GM18867 (cell line): ENCODE measurements around the gene PLEKHH1.

ENCODE experiments used
- ATAC-seq: cut with Tn5 transposase; IDR thresholded peaks from one replicate; pipeline ENCODE4 v1.9.1; 2021; ENCODE audit warnings: mild to moderate bottlenecking, moderate library complexity; ENCODE audit not compliant: unreplicated experiment

PLEKHH1 gene

DNA sequence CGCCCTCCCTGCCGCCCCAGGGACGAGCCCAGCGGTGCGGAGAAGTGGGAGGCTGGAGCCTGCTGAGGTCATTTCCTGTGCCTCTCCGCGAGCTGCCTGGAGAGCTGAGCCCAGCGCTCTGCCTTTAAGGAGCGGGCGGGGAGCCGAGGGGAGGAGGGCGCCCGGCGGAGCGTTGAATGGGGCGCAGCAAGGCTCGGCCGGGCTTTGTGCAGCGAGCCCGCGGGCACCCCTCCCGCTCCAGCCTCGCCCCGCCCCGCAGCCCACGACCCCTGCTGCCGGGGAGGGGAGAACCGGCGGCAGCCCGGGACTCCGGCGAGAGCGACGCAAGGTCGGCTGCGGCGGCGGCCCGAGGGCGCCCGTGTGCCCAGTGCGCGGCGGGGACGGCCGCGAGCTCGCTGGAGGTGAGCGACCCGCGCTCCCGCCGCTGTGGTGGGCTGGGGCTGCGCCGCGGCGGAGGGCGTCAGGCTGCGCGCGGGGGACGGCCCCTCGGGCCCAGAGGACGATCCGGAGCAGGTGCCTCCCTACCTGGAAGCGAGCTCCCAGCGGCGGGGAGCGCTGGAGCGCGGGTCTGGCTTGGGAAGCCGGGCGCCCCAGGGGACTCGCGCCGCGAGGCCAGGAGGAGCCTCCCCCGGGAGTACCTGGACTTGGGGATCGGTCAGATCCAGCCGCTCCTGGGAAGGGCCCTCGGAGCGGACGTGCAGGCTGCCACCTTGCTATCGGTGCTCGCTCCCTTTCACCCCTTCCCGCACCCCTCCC, at the start of gene PLEKHH1:
TSS of gene PLEKHH1 (plus strand) at position 293 of the 756 bp plus-strand sequence. CDS start 8,578 bp downstream, outside the sequence.
- ATAC-seq, result no peak

DNA sequence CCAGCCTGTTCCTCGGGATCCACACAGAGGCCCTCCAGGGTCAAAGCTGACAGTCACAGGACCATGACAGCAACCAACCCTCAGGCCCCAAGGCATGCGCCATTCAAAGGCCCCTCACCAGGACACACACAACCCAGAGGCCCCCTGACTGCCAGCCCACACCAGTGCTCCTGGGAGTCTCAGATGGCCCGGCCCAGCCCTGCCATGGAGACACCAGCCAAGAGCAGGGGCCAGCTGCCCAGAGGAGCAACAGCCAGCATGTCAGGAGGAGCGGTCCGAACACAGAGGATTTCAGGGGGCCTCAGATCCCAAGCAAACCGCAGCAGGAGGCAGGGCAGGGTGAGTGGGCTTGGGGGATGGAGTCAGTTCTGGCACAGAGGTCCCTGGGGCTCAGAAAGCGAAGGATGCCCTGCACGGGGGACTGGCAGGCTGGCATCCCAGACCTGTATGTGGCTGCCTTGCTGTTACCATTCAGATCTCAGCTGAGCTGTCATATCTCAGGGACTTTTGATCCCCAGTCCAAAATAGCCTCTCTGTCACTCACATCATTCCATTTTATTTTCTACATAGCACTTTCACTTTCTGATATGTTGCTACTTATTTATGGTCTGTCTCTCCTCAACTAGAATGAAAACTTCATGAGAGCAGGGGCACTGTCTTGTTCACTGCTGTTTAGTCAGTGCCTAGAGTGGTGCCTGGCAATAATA, 49.4 kb upstream of the PLEKHH1 start:
- ATAC-seq, result no peak

DNA sequence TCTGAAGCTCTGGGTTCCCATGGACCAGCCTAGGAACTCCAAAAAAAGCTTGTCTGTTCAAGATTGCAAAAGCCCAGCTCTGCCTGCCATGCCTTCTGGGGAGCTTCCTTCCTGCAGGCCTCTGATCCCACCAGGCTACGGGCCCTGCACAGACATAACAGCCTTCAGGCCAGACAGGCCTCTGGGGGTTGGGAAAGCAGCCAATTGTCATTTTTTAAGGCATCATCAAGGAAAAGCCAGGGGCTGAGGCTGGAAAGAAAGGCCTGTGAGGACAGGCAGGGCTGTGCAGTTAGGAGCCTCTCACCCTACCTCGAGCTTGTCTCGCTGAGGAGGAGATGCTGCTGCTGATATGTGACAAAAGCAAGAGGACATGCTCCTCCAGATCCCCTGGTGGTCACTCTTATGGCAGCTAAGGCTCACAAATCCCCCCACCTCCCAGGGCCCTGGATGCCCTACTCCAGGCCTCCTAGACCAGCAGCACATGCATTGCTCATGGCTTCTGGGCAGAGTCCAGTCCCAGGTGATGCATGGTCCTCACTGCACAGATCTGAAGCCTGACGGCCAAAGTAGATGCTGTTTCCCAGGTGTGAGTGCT, 47.5 kb upstream of the PLEKHH1 start:
- ATAC-seq, result no peak

DNA sequence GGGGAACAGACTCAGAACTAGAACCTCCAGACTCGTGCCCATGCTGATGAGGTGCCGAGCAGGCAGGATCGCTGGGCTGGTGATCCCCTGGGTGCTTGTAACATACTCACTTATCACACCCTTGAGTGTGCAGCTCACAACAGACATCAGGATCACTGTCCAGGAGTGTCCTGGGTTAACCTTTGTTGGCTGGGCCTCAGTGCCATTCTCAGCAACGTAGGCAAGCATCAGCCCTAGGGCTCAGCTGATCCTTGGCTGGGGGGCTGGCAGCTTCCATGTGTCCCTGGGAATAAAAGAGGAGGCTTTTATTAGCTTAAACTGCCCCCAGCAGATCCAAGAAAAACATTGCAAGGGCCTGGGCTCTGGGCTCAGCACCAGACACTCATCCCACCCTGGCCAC, 46.2 kb upstream of the PLEKHH1 start:
- ATAC-seq, result no peak

DNA sequence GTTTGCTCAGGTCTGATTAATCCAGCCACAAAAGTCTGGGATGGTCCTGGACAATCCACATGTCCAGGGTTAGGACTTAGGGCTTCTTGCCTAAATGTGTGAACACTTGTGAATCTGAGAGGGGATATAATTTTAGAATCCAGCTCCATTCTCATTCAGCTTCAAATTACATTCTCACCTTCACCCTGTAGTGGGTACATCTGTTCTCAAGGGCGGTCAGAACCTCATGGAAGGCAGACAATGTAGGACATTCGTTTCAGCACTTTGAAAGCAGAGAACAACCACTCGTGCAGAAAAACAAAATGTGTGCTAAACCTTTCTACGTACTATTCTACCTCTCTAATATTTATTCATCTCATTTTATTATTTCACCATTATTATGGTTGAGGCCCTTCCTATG, 45.8 kb upstream of the PLEKHH1 start:
- no peak for ATAC-seq

DNA sequence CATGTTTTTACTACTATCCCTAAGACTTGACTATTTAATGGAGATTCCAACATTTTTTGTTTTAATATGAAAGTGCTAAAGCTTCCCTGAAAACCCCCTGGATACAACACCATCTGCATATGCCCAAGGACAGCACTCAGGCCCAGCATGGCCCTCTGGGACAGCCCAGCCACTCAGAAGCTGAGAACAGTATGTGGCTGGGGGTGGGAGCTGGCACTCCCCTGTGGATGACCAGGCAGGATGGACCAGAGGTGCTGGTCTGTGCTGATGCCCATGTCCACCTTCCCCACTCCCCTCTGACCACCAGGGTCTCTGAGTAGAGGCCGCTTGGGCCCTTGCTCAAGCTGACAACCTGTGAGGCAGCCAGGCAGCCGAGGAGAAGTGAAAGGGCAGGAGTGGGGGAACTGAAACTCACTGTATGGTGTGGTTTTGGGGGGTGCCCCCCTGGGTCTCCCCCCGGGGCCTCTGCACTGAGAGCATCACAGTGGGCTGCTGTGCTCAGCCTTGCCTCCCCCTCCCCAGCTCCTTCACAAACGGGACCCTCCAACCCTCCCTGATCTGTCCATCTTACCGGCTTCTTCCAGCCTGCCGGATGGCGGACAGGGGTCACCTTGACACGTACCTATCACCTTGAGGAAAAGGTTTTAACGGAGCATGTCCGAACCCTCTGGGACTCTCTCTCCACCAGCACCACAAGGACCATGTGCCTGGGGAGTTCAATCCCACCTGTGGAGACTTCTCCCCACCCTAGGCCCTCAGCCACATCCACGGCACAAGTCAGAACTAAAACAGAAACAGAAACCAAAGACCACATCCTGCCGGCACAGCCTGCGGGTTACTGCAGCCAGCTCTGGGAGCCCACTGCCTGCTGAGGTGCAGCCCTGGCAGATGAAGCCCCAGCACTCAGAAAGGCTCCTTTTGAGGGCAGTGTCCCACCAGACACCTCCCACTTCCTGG, 44.9 kb upstream of the PLEKHH1 start, which contains the start of gene TMEM229B:
TSS of gene TMEM229B (minus strand) at position 785 of the 957 bp plus-strand sequence. CDS start 14,798 bp downstream, outside the sequence.
- ATAC-seq, result peak; percentile 93

DNA sequence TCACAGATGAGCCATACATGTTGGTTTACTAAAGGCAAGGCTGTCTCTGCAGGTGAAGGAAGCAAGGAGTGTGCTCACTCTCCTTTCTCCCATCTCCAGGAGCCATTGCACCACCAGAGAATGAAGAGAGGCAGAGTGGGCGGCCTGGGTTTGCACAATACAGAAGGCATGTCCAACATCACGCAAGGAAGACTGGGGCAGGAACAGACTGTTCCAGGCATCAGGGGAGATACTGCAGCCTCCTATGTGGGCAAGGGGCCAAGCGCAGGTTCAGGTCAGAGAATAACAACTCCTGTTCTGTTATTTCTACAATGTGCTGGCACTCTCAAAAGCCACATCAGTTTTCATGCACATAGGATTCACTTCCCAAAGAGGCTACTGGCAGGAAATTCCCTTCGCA, 42.9 kb upstream of the PLEKHH1 start:
- ATAC-seq, result no peak

DNA sequence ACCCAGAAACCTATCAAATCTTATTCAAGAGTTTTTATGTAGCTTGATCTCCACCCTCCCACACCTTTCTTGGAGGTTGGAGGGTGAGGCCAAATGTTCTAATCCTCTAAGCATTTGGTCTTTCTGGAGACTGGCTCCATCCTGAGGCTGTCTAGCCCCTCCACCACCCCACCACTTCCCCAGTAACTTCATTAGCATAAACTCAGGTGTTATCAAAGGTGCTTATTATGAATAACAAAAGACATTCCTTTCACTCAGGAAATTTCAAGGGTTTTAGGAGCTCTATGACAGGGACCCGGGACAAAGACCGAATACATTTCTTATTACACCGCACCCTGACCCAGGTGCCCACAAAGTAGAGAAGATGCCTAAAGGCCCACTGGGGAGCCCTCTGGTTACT, 41.8 kb upstream of the PLEKHH1 start:
- no peak for ATAC-seq

DNA sequence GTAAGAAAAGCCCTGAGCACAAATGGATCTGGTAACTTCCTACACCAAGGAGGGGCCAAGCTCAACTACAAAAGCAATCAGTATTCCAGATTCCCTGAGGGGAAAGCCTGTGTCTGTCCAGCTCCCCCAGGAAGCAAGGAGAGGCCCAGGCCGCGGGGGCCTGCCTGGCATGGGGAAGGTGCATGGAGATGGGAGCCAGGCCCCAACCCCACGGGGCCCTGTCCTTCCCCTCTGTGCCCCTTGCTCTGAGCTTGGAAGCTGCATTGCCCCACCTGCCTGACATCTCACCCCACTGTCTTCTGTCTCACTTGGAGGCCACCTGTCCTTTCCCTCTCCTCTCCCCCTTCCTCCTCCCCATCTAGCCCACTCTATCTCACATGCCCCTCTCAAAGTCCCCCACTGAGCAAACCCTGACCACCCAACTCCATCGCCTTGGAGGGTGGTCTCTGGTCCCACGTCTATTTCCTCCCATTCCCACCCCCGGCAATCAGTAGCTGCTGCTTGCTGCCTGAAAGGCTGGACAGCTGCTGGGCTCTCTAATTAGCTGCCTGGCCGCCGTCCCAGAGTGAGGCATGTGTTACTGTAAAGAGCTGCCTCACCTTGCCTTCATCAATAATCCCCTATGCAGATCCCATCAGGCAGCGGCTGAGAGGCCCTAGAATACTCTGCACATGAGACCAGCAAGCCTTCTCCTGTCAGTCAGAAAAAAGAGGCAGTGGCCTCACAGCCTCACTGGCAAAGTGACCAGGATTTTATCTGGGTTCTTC, 41.2 kb upstream of the PLEKHH1 start:
- ATAC-seq, result no peak

DNA sequence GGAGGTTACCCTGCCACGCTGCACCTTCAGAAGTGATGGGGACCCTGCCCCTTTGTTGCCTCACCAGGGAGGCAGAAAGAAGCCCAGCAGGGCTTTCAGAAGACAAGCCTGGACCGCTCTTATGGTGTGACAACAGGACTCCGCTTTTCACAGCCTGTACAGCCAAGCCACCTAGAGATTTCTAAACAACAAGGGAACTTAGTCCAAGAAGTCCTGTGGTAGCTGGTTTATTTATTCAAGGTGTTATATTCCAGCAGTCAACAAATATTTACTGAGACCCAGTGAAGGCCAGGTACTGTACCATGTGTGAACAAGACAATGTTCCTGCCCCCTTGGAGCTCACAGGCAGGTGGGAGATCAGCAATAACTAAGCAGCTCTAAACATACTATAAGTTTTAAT, 40.6 kb upstream of the PLEKHH1 start:
- no peak for ATAC-seq

DNA sequence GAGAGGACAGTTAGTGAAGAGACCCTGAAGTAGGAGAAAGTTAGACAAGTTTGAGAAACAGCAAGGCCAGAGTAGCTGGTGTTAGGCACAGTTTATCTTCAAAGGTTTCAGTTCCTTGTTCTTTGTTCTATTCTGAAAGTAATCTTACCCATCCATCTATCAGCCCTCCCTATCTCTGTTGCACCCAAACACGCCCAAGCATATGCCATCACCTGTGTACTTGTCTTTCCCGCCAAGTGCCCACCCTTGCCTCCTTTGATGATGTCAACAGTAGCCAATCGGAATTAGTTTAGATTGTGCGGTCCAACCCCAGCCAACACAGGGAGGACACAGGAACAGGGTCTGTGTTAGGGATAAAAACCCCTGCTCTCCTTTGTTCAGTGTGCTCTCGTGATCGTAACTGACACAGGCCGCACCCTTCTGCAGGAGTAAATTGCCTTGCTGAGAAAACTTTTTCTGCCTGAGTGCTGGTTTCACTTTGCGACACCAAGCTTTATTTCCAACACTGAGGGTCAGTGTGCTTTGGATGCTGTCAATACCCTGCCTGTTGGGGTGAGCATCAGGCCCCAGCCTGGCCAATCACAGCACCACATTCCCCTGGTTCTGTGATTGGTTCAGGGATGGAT, 39.9 kb upstream of the PLEKHH1 start:
- ATAC-seq, result peak; percentile 49

DNA sequence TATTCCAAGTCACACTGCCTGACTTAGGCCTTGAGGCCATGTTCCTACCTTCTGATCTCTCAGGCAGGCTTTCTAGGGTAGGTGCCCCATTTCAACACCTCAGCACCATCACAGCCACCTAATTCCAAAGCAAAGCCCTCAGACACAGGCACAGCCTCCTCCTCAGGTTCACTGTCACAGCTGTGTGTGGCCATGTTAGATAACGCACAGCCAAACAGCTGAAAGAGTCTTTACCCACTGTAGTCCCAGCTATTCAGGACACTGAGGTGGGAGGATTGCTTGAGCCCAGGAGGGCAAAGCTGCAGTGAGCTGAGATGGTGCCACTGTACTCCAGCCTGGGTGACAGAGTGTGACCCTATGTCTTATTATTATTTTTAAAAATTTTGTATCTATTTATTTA, 37.3 kb upstream of the PLEKHH1 start:
- ATAC-seq, result no peak

DNA sequence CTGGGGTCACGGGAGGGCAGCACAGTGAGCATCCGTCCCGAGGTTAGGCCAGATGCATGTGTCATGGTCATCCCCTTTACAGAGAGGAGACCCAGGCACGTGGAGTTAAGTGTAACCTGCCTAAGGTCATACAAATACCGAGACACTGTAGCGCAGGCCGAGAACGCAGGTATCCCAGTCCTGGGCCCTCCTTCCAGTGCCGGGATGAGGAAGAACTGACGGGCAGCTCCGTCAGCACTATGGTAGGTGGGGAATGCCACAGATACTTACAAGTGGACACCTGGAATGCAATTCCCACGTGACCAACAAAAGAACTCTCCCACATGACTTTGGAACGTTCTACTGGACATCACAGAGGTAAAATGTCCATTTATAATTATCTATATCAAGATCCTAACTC, 35.9 kb upstream of the PLEKHH1 start:
- no peak for ATAC-seq

DNA sequence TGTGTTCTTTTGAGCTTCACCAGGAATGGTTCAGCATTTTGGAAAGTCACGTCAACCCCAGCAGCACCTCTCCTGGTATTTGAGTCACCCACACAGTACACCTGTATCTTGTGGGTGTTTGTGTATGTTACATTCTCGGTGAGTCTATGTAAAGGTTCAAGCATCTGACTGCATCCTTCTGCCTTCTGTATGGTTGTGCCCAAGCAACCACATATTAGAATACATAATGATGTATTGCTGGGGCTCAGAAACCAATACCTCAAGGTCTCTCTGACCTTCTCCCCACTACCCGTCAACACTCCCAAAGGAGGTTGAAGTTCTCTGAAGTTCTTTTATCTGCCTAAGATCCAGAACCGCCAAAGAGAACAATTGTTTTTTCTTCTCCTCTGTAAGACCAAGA, 35.4 kb upstream of the PLEKHH1 start:
- no peak for ATAC-seq

DNA sequence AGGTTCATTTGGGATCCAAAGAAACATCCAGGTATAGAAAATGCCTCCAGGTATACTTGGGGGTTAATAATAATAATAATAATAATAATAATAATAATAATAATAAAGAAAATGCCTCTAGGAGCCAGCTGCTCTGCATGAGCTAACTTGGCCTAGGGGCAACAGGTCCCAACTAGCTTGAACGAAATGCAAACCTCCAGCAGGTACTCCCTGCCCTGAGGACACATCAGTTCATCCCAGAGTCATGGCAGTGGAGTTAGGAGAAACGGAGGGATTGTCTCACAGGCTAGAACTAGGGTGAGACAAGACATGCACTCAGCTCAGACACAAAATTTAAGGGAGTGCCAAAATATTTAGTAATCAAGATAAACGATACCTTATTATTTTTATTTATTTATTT, 32.1 kb upstream of the PLEKHH1 start:
- ATAC-seq, result no peak

DNA sequence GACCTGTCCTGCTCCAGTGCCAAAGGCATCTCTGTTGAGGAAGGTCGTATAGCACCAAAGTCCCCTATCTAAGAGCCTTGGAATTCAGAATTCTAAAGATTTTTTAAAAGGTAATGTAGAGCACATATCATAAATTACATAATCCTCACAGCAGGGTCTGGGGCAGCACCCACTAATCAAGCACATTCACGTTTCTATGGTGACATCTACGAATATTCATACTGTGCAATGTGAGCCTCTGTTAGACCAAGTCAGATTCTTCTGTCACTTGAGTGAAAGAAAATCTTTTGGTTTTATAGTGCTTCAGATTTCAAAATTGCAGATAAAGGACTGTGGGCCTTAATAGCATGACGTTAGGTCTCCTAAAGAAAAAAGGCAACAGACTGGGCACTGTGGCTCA, 31.4 kb upstream of the PLEKHH1 start:
- ATAC-seq, result no peak

DNA sequence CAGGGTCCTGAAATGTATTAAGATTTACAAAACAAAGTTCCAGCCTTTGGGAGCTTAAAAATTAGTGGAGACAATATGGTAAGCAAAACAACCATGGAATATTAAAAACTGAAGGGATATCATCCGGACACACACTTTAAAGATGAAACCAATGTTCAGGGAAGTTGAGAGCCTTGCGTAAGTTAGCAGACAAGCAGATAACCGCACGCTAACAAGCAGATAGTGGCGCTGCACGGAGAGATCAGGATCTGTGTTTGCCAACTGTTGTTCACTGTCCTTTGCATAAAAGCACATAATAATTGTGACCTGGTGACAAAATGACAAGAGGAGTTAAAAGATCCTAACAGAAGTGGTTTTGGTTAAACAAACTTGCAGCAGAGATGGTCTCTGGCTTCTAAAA, 30.2 kb upstream of the PLEKHH1 start:
- ATAC-seq, result no peak

DNA sequence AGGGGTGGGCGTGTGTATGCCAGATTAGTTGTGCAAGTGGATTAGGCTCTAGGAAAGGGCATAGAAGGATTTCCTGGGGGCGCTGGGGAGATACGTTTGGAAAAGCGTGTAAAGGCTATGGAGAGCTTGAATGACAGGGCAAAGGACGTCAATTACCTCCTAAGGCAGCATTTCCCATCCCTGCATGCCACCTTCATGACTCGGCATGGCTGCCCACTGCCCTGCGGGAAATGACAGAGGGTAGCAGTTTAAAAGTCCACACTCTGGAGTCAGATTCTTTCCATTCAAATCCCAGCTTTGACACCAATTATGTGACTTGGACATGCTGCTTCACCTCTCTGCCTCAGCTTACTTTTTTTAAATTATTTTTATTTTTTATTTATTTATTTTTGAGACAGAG, 29.8 kb upstream of the PLEKHH1 start:
- ATAC-seq, result no peak

DNA sequence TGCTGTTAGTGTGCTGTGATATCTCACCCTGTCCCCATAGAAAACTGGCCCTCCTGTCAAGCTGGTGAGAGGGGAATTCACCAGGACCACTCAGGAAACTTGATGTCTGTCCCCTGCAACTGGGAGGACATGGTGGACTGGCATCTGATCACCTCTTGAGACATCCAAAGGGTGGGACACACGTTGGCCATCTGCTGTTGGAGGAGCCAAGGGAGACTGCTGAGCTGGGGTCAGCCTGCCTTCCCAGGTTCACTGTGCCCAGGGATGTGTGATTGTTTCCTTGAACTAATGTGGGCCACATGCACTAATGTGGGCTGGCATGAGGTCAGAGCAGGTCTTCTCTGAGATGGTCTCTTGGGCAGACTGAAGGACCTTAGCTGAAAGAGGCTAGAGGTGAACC, 27.8 kb upstream of the PLEKHH1 start:
- ATAC-seq, result no peak

DNA sequence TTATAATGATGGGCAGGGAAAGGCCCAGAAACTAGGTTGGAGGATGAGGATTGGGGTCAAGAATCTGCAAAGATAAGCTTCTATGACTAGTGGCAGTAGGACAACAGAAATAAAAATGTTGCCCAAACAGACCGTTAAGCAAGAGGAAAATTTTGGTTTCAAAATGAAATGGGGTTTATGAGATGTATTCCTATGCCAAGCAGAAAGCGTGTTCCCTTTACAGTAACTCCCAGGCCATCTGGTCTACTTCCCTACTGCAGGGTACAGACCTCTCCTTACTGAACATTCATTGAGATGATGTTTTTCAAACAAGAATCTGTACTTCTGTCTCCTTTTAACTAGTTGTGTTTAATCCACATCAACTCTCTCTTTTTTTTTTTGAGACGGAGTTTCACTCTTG, 24.1 kb upstream of the PLEKHH1 start:
- ATAC-seq, result no peak
